Hepatocyte (in vitro differentiated cells): ENCODE results near the gene LRRC26.

Experiments used
- CTCF ChIP-seq: fragments of 200-600 bp; sonication (generic); IDR thresholded peaks from 2 replicates; pipeline ENCODE4 v1.5.1; 2016; ENCODE audit warnings: antibody characterized with exemption, mild to moderate bottlenecking; ENCODE audit not compliant: poor library complexity
- EZH2 ChIP-seq: fragments of 200-600 bp; sonication (generic); IDR thresholded peaks from 2 replicates; pipeline ENCODE4 v1.6.1; 2016; ENCODE audit warnings: antibody characterized with exemption, mild to moderate bottlenecking, borderline replicate concordance
- EZH2phosphoT487 ChIP-seq: fragments of 200-600 bp; sonication (generic); IDR thresholded peaks from one replicate; pipeline ENCODE4 v1.6.1; 2018; ENCODE audit warnings: antibody characterized with exemption, mild to moderate bottlenecking, low read depth, moderate library complexity; ENCODE audit not compliant: unreplicated experiment, severe bottlenecking

GRCh38 chr9:137162505-137163364 lies 7.1 kb downstream of the LRRC26 start:
- TF ChIP-seq EZH2 (peak; percentile 60), CTCF (peak; percentile 34), EZH2phosphoT487 (no peak)
